ENCODE data around the gene PODXL2.

GRCh38 chr3:127722091-127722784 lies 93.3 kb downstream of the PODXL2 start:
- TF ChIP-seq, protein P1, sequence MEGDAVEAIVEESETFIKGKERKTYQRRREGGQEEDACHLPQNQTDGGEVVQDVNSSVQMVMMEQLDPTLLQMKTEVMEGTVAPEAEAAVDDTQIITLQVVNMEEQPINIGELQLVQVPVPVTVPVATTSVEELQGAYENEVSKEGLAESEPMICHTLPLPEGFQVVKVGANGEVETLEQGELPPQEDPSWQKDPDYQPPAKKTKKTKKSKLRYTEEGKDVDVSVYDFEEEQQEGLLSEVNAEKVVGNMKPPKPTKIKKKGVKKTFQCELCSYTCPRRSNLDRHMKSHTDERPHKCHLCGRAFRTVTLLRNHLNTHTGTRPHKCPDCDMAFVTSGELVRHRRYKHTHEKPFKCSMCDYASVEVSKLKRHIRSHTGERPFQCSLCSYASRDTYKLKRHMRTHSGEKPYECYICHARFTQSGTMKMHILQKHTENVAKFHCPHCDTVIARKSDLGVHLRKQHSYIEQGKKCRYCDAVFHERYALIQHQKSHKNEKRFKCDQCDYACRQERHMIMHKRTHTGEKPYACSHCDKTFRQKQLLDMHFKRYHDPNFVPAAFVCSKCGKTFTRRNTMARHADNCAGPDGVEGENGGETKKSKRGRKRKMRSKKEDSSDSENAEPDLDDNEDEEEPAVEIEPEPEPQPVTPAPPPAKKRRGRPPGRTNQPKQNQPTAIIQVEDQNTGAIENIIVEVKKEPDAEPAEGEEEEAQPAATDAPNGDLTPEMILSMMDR (IDR thresholded peaks at IDR 0.05; ENCODE audit: insufficient read depth, low read length) = no peak
- TF ChIP-seq, protein P2, sequence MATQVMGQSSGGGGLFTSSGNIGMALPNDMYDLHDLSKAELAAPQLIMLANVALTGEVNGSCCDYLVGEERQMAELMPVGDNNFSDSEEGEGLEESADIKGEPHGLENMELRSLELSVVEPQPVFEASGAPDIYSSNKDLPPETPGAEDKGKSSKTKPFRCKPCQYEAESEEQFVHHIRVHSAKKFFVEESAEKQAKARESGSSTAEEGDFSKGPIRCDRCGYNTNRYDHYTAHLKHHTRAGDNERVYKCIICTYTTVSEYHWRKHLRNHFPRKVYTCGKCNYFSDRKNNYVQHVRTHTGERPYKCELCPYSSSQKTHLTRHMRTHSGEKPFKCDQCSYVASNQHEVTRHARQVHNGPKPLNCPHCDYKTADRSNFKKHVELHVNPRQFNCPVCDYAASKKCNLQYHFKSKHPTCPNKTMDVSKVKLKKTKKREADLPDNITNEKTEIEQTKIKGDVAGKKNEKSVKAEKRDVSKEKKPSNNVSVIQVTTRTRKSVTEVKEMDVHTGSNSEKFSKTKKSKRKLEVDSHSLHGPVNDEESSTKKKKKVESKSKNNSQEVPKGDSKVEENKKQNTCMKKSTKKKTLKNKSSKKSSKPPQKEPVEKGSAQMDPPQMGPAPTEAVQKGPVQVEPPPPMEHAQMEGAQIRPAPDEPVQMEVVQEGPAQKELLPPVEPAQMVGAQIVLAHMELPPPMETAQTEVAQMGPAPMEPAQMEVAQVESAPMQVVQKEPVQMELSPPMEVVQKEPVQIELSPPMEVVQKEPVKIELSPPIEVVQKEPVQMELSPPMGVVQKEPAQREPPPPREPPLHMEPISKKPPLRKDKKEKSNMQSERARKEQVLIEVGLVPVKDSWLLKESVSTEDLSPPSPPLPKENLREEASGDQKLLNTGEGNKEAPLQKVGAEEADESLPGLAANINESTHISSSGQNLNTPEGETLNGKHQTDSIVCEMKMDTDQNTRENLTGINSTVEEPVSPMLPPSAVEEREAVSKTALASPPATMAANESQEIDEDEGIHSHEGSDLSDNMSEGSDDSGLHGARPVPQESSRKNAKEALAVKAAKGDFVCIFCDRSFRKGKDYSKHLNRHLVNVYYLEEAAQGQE (IDR thresholded peaks at IDR 0.05; ENCODE audit: insufficient replicate concordance, low read depth) = no peak
- TF ChIP-seq POLR2AphosphoS5 (IDR thresholded peaks at IDR 0.05; ENCODE audit: low read depth) (no peak), SPI1 (IDR thresholded peaks at IDR 0.05; ENCODE audit: borderline replicate concordance, low read depth) (no peak), GABPA (IDR thresholded peaks at IDR 0.05; ENCODE audit: low read depth) (no peak)

Measured in HL-60 (cell line).